Lower lobe of right lung (tissue), 2 donors: ENCODE measurements around the gene ADGRF3. TPM values are rescaled to one million over a fixed set of nuclear protein-coding genes. Genes with fewer than 3 reads are reported as not detected.
"Not testable (repeated sequence)": the region's sequence is repeated elsewhere in the genome, so short reads cannot be mapped to it uniquely, and the experiment has no call there.

ENCODE experiments used
- ATAC-seq, 2 donors: fragments of 200-7000 bp; cut with Tn5 transposase; one replicate each; pipeline ENCODE4 v1.9.1; 2020 to 2022; ENCODE audit warnings: mild to moderate bottlenecking in 2 of 2, moderate library complexity in 2 of 2
- DNase-seq: peaks from one replicate; pipeline ENCODE4 v3.0.0-alpha.2; 2020
- H3K27ac ChIP-seq: fragments of 200-600 bp; one replicate; pipeline ENCODE4 v1.8.0; 2022
- H3K27me3 ChIP-seq: fragments of 200-600 bp; one replicate; pipeline ENCODE4 v1.8.0; 2022; ENCODE audit warnings: low read depth
- H3K36me3 ChIP-seq: fragments of 200-600 bp; one replicate; pipeline ENCODE4 v1.8.0; 2022; ENCODE audit warnings: mild to moderate bottlenecking
- H3K4me1 ChIP-seq: fragments of 200-600 bp; one replicate; pipeline ENCODE4 v1.8.0; 2022
- H3K4me3 ChIP-seq: fragments of 200-600 bp; one replicate; pipeline ENCODE4 v1.8.0; 2022; ENCODE audit warnings: mild to moderate bottlenecking
- H3K9me3 ChIP-seq: fragments of 200-600 bp; one replicate; pipeline ENCODE4 v1.8.0; 2022
- CTCF ChIP-seq: fragments of 200-600 bp; IDR thresholded peaks from one replicate; pipeline ENCODE4 v1.8.0; 2022; ENCODE audit warnings: antibody characterized with exemption, mild to moderate bottlenecking
- intact Hi-C: fragments of 100-400 bp; cut with DNase I; formaldehyde crosslinking; loops from one replicate; pipeline ENCODE4 v1.11.0; 2022
- total RNA-seq: library from RNA; stranded (reverse); fragmentation: NEBNext Ultra II Directional; extraction: Animal tissue kit (Norgen Biotek cat#: 25700); gene quantifications from one replicate; pipeline ENCODE4 v1.2.1, GENCODE V29; 2021
- donor health status: DM: no; HTN: yes; CAD: no; lungs with severe emphysema.

ADGRF3 gene
- total RNA-seq, 1 donor from 2014 or later = 0.35 TPM

- Histone ChIP-seq H3K4me3 (no peak overlapping the region), H3K4me1 (no peaks in the 10 kb centered on the region), H3K27ac (no peak overlapping the region), H3K36me3 (no peaks in the 10 kb centered on the region), H3K9me3 (no peaks in the 10 kb centered on the region), H3K27me3 (no peaks in the 10 kb centered on the region)
- ATAC-seq = no peak
- intact Hi-C loops = no loop called here
- DNase-seq = no peak
- no peak for TF ChIP-seq CTCF
Observed at GRCh38 chr2:26313446-26313845, 33.1 kb downstream of the ADGRF3 start.

- DNase-seq (no peak), ATAC-seq (no peak)
- H3K36me3 ChIP-seq = no peaks in the 10 kb centered on the region
- H3K4me3 ChIP-seq = no peak overlapping the region
- H3K27ac ChIP-seq = no peak overlapping the region
- no peaks in the 10 kb centered on the region for H3K9me3 ChIP-seq
- H3K27me3 ChIP-seq = no peaks in the 10 kb centered on the region
- TF ChIP-seq CTCF = no peak
- no peaks in the 10 kb centered on the region for H3K4me1 ChIP-seq
- intact Hi-C loops = no loop called here
Observed at GRCh38 chr2:26312471-26312870, 34.1 kb downstream of the ADGRF3 start.

GRCh38 chr2:26309921-26310320, 36.7 kb downstream of the ADGRF3 start:
- Histone ChIP-seq H3K4me3 (no peak overlapping the region), H3K4me1 (no peaks in the 10 kb centered on the region), H3K27me3 (no peaks in the 10 kb centered on the region), H3K36me3 (no peaks in the 10 kb centered on the region), H3K27ac (no peak overlapping the region), H3K9me3 (no peaks in the 10 kb centered on the region)
- no peak for TF ChIP-seq CTCF
- ATAC-seq (no peak), DNase-seq (no peak)
- intact Hi-C loops = no loop called here

GRCh38 chr2:26305540-26305939, 41.0 kb downstream of the ADGRF3 start:
- Histone ChIP-seq H3K4me3 (no peak overlapping the region), H3K9me3 (no peaks in the 10 kb centered on the region), H3K4me1 (peaks cover 4% of the 10 kb centered on the region), H3K27ac (no peak overlapping the region), H3K27me3 (no peaks in the 10 kb centered on the region), H3K36me3 (no peaks in the 10 kb centered on the region)
- TF ChIP-seq CTCF = no peak
- DNase-seq (no peak), ATAC-seq (no peak)
- intact Hi-C loops = no loop called here

GRCh38 chr2:26305094-26305493, 41.5 kb downstream of the ADGRF3 start:
- DNase-seq, H3K27ac ChIP-seq, ATAC-seq, H3K36me3 ChIP-seq, H3K4me3 ChIP-seq, H3K27me3 ChIP-seq, H3K4me1 ChIP-seq, H3K9me3 ChIP-seq, intact Hi-C loops: not testable (repeated sequence)

- H3K4me1 ChIP-seq = peaks cover 11% of the 10 kb centered on the region
- TF ChIP-seq CTCF = no peak
- intact Hi-C loops = no loop called here
- no peaks in the 10 kb centered on the region for H3K27me3 ChIP-seq
- ATAC-seq (no peak), DNase-seq (no peak)
- H3K27ac ChIP-seq = no peak overlapping the region
- H3K9me3 ChIP-seq = no peaks in the 10 kb centered on the region
- no peaks in the 10 kb centered on the region for H3K36me3 ChIP-seq
- H3K4me3 ChIP-seq = no peak overlapping the region
Observed at GRCh38 chr2:26302846-26303245, 43.7 kb downstream of the ADGRF3 start.
